H4 (cell line): Measurements from ENCODE around the gene PADI6. TPM values are rescaled to one million over a fixed set of nuclear protein-coding genes. Genes with fewer than 3 reads are reported as not detected.

ENCODE experiments used
- DNase-seq: peaks from one replicate; pipeline ENCODE4 v3.0.0-alpha.2; 2015; ENCODE audit warnings: low spot score
- total RNA-seq: library from RNA; depleted of rRNA; stranded (reverse); fragments of >200 nt; shearing (Covaris generic); gene quantifications from 2 replicates; pipeline ENCODE4 v1.2.3, GENCODE V29; 2014

The PADI6 gene
- total RNA-seq, 1 experiment from 2014 or later: not detected

- DNase-seq: no peak
These were observed 15.5 kb upstream of the PADI6 start for GRCh38 chr1:17356387-17357026.

- no peak for DNase-seq
These were observed 13.4 kb upstream of the PADI6 start for GRCh38 chr1:17358557-17358956.

- no peak for DNase-seq
These were observed 13.0 kb upstream of the PADI6 start for GRCh38 chr1:17359031-17359430.

- no peak for DNase-seq
These were observed 12.2 kb upstream of the PADI6 start for GRCh38 chr1:17359808-17360207.

GRCh38 chr1:17360272-17360956 lies 11.6 kb upstream of the PADI6 start:
- no peak for DNase-seq

GRCh38 chr1:17361687-17362086 lies 10.3 kb upstream of the PADI6 start:
- DNase-seq: no peak

GRCh38 chr1:17363351-17363750 lies 8.6 kb upstream of the PADI6 start:
- DNase-seq: no peak

- no peak for DNase-seq
These were observed 8.2 kb upstream of the PADI6 start for GRCh38 chr1:17363771-17364170.

GRCh38 chr1:17365293-17365692 lies 6.7 kb upstream of the PADI6 start:
- no peak for DNase-seq

GRCh38 chr1:17369466-17369865 lies 2.5 kb upstream of the PADI6 start:
- DNase-seq: no peak

- DNase-seq: peak; percentile 26
These were observed 1.4 kb upstream of the PADI6 start for GRCh38 chr1:17370618-17371017.

GRCh38 chr1:17372955-17373354 lies 959 bp downstream of the PADI6 start:
- DNase-seq: no peak

GRCh38 chr1:17375651-17376050 lies 3.7 kb downstream of the PADI6 start:
- no peak for DNase-seq

- no peak for DNase-seq
These were observed 5.4 kb downstream of the PADI6 start for GRCh38 chr1:17377325-17377953.

- no peak for DNase-seq
These were observed 9.2 kb downstream of the PADI6 start for GRCh38 chr1:17381161-17381560.

GRCh38 chr1:17392199-17392740 lies 20.3 kb downstream of the PADI6 start:
- no peak for DNase-seq

- DNase-seq: no peak
These were observed 21.2 kb downstream of the PADI6 start for GRCh38 chr1:17393230-17393629.

GRCh38 chr1:17397910-17398695 lies 26.1 kb downstream of the PADI6 start:
- DNase-seq: no peak

GRCh38 chr1:17400725-17401341 lies 28.8 kb downstream of the PADI6 start:
- no peak for DNase-seq

- DNase-seq: no peak
These were observed 29.8 kb downstream of the PADI6 start for GRCh38 chr1:17401841-17402240.

- DNase-seq: peak; percentile 32
These were observed 31.1 kb downstream of the PADI6 start for GRCh38 chr1:17403081-17403480.
